ENCODE measurements around the gene MRPS34.

The MRPS34 gene

GRCh38 chr16:1794908-1795666 is 22.2 kb upstream of the MRPS34 start:
- H3K27ac ChIP-seq (ENCODE audit: insufficient read depth in 1 of 2, low read depth in 1 of 2, low read length in 2 of 2, poor library complexity in 1 of 2, severe bottlenecking in 2 of 2): no peak overlapping the region
- no peaks in the 10 kb centered on the region for H3K27me3 ChIP-seq (replicated peaks in 2 of 5; ENCODE audit: control insufficient read depth in 4 of 5, insufficient read depth in 5 of 5, low read length in 4 of 5)
- H3K4me1 ChIP-seq (ENCODE audit: control extremely low read depth in 1 of 4, control insufficient read depth in 4 of 4, insufficient read depth in 4 of 4, low read length in 3 of 4): no peaks in the 10 kb centered on the region
- no peak overlapping the region for H3K4me3 ChIP-seq (ENCODE audit: control insufficient read depth in 1 of 7, extremely low read depth in 1 of 7, insufficient read depth in 4 of 7, low read depth in 2 of 7, low read length in 6 of 7)
- WGBS (ENCODE audit: insufficient coverage): 98% methylated on average over 20 of the region's 32 CpGs
- CTCF ChIA-PET: no interaction called here
- no peak for DNase-seq
- peaks cover 0 to 11% (median 4%) of the 10 kb centered on the region in 5 experiments for H3K9me3 ChIP-seq (ENCODE audit: control extremely low read depth in 1 of 5, control insufficient read depth in 4 of 5, insufficient read depth in 2 of 5, low read depth in 1 of 5, low read length in 4 of 5)
- peaks cover 0 to 21% (median 10%) of the 10 kb centered on the region in 4 experiments for H3K36me3 ChIP-seq (ENCODE audit: control insufficient read depth in 4 of 4, insufficient read depth in 4 of 4, low read length in 3 of 4)
- POLR2A ChIA-PET: no interaction called here

DNA sequence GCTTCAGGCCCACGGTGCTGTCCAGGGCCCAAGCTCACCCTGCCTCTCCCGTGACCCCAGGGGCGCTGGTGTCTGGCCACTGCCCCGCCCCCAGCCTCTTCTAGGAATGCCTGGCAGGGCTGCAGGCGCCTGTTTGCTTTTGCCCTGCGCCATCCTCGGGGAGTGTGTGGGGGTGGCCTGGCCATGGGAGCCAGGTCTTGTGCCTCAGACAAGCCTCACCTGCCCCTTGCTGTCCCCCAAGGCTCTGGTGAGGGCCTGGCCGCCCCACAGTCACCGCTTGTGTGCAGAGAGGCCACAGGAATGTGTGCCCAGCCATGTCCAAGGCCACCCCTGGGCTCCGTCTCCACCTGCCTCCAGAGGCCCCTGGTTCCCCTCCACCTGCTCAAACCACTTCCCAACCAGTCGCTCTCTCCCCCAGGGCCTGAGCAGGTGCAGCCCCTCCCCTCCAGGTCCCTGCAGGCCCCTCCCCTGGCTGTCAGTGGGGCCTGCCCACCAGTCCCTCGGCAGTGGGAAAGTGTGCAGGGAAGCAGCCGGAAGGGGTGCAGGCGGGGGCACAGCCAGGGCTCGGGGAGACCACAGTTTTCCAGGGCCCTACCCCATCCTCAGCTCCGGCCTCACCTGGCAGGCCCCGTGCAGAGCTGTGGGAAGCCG is 21.4 kb upstream of the MRPS34 start:
- H3K36me3 ChIP-seq (ENCODE audit: control insufficient read depth in 4 of 4, insufficient read depth in 4 of 4, low read length in 3 of 4): peaks cover 0 to 27% (median 12%) of the 10 kb centered on the region in 4 experiments
- H3K4me1 ChIP-seq (ENCODE audit: control extremely low read depth in 1 of 4, control insufficient read depth in 4 of 4, insufficient read depth in 4 of 4, low read length in 3 of 4): no peaks in the 10 kb centered on the region
- ChIA-PET CTCF (no interaction called here), POLR2A (no interaction called here)
- H3K9me3 ChIP-seq (ENCODE audit: control extremely low read depth in 1 of 5, control insufficient read depth in 4 of 5, insufficient read depth in 2 of 5, low read depth in 1 of 5, low read length in 4 of 5): peaks cover 0 to 9% (median 4%) of the 10 kb centered on the region in 5 experiments
- H3K27ac ChIP-seq (ENCODE audit: insufficient read depth in 1 of 2, low read depth in 1 of 2, low read length in 2 of 2, poor library complexity in 1 of 2, severe bottlenecking in 2 of 2): no peak overlapping the region
- H3K4me3 ChIP-seq (ENCODE audit: control insufficient read depth in 1 of 7, extremely low read depth in 1 of 7, insufficient read depth in 4 of 7, low read depth in 2 of 7, low read length in 6 of 7): no peak overlapping the region
- DNase-seq: no peak
- 86% methylated on average over 17 of the region's 18 CpGs for WGBS (ENCODE audit: insufficient coverage)
- no peaks in the 10 kb centered on the region for H3K27me3 ChIP-seq (replicated peaks in 2 of 5; ENCODE audit: control insufficient read depth in 4 of 5, insufficient read depth in 5 of 5, low read length in 4 of 5)

- CTCF ChIA-PET: no interaction called here
- Histone ChIP-seq H3K27me3 (replicated peaks in 2 of 5; ENCODE audit: control insufficient read depth in 4 of 5, insufficient read depth in 5 of 5, low read length in 4 of 5) (no peaks in the 10 kb centered on the region), H3K4me1 (ENCODE audit: control extremely low read depth in 1 of 4, control insufficient read depth in 4 of 4, insufficient read depth in 4 of 4, low read length in 3 of 4) (no peaks in the 10 kb centered on the region), H3K36me3 (ENCODE audit: control insufficient read depth in 4 of 4, insufficient read depth in 4 of 4, low read length in 3 of 4) (peaks cover 0 to 33% (median 16%) of the 10 kb centered on the region in 4 experiments), H3K4me3 (ENCODE audit: control insufficient read depth in 1 of 7, extremely low read depth in 1 of 7, insufficient read depth in 4 of 7, low read depth in 2 of 7, low read length in 6 of 7) (no peak within 1 kb of the TSS), H3K9me3 (ENCODE audit: control extremely low read depth in 1 of 5, control insufficient read depth in 4 of 5, insufficient read depth in 2 of 5, low read depth in 1 of 5, low read length in 4 of 5) (peaks cover 0 to 6% (median 3%) of the 10 kb centered on the region in 5 experiments), H3K27ac (ENCODE audit: insufficient read depth in 1 of 2, low read depth in 1 of 2, low read length in 2 of 2, poor library complexity in 1 of 2, severe bottlenecking in 2 of 2) (no peak within 1 kb of the TSS)
- 92% methylated on average over 16 of the region's 28 CpGs for WGBS (ENCODE audit: insufficient coverage)
- no peak for DNase-seq
- POLR2A ChIA-PET: no interaction called here
These were observed 20.8 kb upstream of the MRPS34 start, which contains the start of gene IGFALS for GRCh38 chr16:1793578-1794220. TSS of gene IGFALS (minus strand) at chr16:1793705. CDS start at chr16:1793652, 53 bp downstream.

GRCh38 chr16:1792836-1793577 is 20.1 kb upstream of the MRPS34 start:
- H3K36me3 ChIP-seq (ENCODE audit: control insufficient read depth in 4 of 4, insufficient read depth in 4 of 4, low read length in 3 of 4): peaks cover 0 to 40% (median 22%) of the 10 kb centered on the region in 4 experiments
- peaks cover 0 to 4% (median 2%) of the 10 kb centered on the region in 5 experiments for H3K9me3 ChIP-seq (ENCODE audit: control extremely low read depth in 1 of 5, control insufficient read depth in 4 of 5, insufficient read depth in 2 of 5, low read depth in 1 of 5, low read length in 4 of 5)
- no peaks in the 10 kb centered on the region for H3K27me3 ChIP-seq (replicated peaks in 2 of 5; ENCODE audit: control insufficient read depth in 4 of 5, insufficient read depth in 5 of 5, low read length in 4 of 5)
- ChIA-PET POLR2A (no interaction called here), CTCF (no interaction called here)
- no peak for DNase-seq
- 97% methylated on average over 24 of the region's 33 CpGs for WGBS (ENCODE audit: insufficient coverage)
- no peak overlapping the region for H3K27ac ChIP-seq (ENCODE audit: insufficient read depth in 1 of 2, low read depth in 1 of 2, low read length in 2 of 2, poor library complexity in 1 of 2, severe bottlenecking in 2 of 2)
- H3K4me1 ChIP-seq (ENCODE audit: control extremely low read depth in 1 of 4, control insufficient read depth in 4 of 4, insufficient read depth in 4 of 4, low read length in 3 of 4): no peaks in the 10 kb centered on the region
- no peak overlapping the region for H3K4me3 ChIP-seq (ENCODE audit: control insufficient read depth in 1 of 7, extremely low read depth in 1 of 7, insufficient read depth in 4 of 7, low read depth in 2 of 7, low read length in 6 of 7)

DNA sequence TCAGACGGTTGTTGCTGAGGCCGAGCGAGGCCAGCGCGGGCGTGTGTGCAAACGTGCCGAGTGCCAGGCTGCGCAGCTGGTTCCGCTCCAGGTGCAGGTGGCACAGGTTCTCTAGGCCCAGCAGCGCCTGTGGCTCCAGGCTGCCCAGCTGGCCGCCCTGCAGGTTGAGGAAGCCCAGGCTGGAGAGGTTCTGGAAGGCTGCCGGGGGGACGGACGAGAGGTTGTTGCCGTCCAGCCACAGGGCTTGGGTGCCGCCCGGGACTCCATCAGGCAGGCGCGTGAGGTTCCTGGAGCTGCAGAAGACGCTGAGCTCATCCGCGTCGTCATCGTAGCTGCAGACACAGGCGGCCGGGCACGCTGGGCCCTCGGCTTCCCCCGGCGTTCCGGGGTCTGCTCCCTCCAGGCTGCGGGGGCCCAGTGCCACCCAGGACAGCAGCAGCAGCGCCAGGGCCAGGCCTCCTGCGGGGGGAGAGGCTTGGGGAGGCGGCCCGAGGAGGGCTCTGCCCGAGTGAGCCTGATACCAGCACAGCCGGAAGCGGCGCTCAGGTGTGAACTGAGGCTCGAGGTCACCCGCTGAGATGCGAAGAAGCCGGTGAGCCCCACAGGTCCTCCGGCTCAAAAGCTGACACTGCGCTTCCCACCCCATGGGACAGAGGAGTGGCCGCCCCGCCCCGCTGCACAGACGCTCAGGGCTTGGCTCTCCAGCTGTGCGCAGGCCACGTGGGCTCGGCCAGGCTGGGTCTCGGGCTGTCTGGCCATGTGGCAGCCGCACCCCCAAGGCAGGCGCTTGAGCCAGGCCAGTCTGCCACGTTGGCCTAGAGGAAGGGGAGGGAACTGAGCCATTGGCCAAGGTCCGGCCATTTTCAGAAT is 19.2 kb upstream of the MRPS34 start:
- H3K4me1 ChIP-seq (ENCODE audit: control extremely low read depth in 1 of 4, control insufficient read depth in 4 of 4, insufficient read depth in 4 of 4, low read length in 3 of 4): no peaks in the 10 kb centered on the region
- peaks cover 0 to 48% (median 27%) of the 10 kb centered on the region in 4 experiments for H3K36me3 ChIP-seq (ENCODE audit: control insufficient read depth in 4 of 4, insufficient read depth in 4 of 4, low read length in 3 of 4)
- no peak overlapping the region for H3K27ac ChIP-seq (ENCODE audit: insufficient read depth in 1 of 2, low read depth in 1 of 2, low read length in 2 of 2, poor library complexity in 1 of 2, severe bottlenecking in 2 of 2)
- WGBS (ENCODE audit: insufficient coverage): 96% methylated on average over 59 of the region's 59 CpGs
- no peaks in the 10 kb centered on the region for H3K27me3 ChIP-seq (replicated peaks in 2 of 5; ENCODE audit: control insufficient read depth in 4 of 5, insufficient read depth in 5 of 5, low read length in 4 of 5)
- ChIA-PET CTCF (no interaction called here), POLR2A (no interaction called here)
- no peak overlapping the region for H3K4me3 ChIP-seq (ENCODE audit: control insufficient read depth in 1 of 7, extremely low read depth in 1 of 7, insufficient read depth in 4 of 7, low read depth in 2 of 7, low read length in 6 of 7)
- no peak for DNase-seq
- peaks cover 0 to under 1% (median 0%) of the 10 kb centered on the region in 5 experiments for H3K9me3 ChIP-seq (ENCODE audit: control extremely low read depth in 1 of 5, control insufficient read depth in 4 of 5, insufficient read depth in 2 of 5, low read depth in 1 of 5, low read length in 4 of 5)

DNA sequence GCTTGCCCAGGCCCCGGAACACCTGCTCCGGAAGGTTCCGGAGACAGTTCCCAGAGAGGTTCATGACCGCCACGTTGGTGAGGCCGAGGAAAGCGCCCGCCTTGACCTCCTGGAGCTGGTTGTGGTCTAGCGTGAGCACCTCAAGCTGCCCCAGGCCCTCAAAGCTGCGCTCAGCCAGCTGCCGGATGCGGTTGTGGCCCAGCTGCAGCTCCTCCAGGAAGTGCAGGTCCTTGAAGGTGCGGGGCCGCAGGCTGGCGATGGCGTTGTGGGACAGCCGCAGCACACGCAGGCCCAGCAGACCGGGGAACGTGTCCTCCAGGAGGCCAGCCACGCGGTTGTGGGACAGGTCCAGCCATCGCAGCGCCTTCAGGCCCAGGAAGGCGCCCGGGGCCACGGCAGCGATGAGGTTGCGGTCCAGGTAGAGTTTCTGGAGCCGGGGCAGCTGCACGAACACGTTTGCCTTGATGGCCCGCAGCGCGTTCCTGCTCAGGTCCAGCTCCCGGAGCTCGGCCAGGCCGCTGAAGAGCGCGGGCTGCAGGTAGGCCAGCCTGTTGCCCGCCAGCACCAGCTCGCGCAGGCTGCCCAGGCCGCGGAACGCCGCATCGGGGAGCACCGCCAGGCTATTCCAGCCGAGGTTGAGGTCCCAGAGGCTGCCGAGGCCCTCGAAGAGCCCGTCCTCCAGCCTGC is 18.5 kb upstream of the MRPS34 start:
- Histone ChIP-seq H3K4me3 (ENCODE audit: control insufficient read depth in 1 of 7, extremely low read depth in 1 of 7, insufficient read depth in 4 of 7, low read depth in 2 of 7, low read length in 6 of 7) (no peak overlapping the region), H3K27me3 (replicated peaks in 2 of 5; ENCODE audit: control insufficient read depth in 4 of 5, insufficient read depth in 5 of 5, low read length in 4 of 5) (no peaks in the 10 kb centered on the region), H3K9me3 (ENCODE audit: control extremely low read depth in 1 of 5, control insufficient read depth in 4 of 5, insufficient read depth in 2 of 5, low read depth in 1 of 5, low read length in 4 of 5) (no peaks in the 10 kb centered on the region), H3K36me3 (ENCODE audit: control insufficient read depth in 4 of 4, insufficient read depth in 4 of 4, low read length in 3 of 4) (peaks cover 0 to 56% (median 32%) of the 10 kb centered on the region in 4 experiments), H3K27ac (ENCODE audit: insufficient read depth in 1 of 2, low read depth in 1 of 2, low read length in 2 of 2, poor library complexity in 1 of 2, severe bottlenecking in 2 of 2) (no peak overlapping the region), H3K4me1 (ENCODE audit: control extremely low read depth in 1 of 4, control insufficient read depth in 4 of 4, insufficient read depth in 4 of 4, low read length in 3 of 4) (no peaks in the 10 kb centered on the region)
- 97% methylated on average over 53 of the region's 53 CpGs for WGBS (ENCODE audit: insufficient coverage)
- no peak for DNase-seq
- ChIA-PET POLR2A (interaction anchor here (0.8 kb wide), 1 partner anchor 35 kb away, joined by 3 read pairs; the partner anchor contains the start of gene HAGH), CTCF (interaction anchor here (0.8 kb wide), 1 partner anchor 57 kb away, joined by 3 read pairs; no protein-coding TSS in a partner anchor)
